Measurements from ENCODE around the gene HNRNPK.

- no peak for TF ChIP-seq CTCF (IDR thresholded peaks at IDR 0.05)
- no peak for TF ChIP-seq EP300 (IDR thresholded peaks at IDR 0.05)
These were observed 16.1 kb upstream of the HNRNPK start for GRCh38 chr9:83996126-83996525.

Measured in tibial nerve (tissue), 4 donors.